OCI-M2 (cell line): Measurements from ENCODE around the gene SYDE2.
"Not testable (repeated sequence)": the region's sequence is repeated elsewhere in the genome, so short reads cannot be mapped to it uniquely, and the experiment has no call there.

Experiments used
- DNase-seq: peaks from one replicate; lab custom pipeline; 2025; ENCODE audit not compliant: unreplicated experiment; lab: John Stamatoyannopoulos, UW

SYDE2 gene

GRCh38 chr1:85219853-85220610, 19.2 kb upstream of the SYDE2 start:
- no peak for DNase-seq

GRCh38 chr1:85216697-85217096, 15.9 kb upstream of the SYDE2 start:
- DNase-seq = no peak

- no peak for DNase-seq
Measured at GRCh38 chr1:85214654-85215053, 13.8 kb upstream of the SYDE2 start.

GRCh38 chr1:85208488-85208887, 7.7 kb upstream of the SYDE2 start:
- no peak for DNase-seq

- no peak for DNase-seq
Measured at GRCh38 chr1:85203573-85204171, 2.9 kb upstream of the SYDE2 start.

GRCh38 chr1:85202864-85203255, 2.0 kb upstream of the SYDE2 start:
- no peak for DNase-seq

- DNase-seq = no peak
Measured at GRCh38 chr1:85202092-85202863, 1.5 kb upstream of the SYDE2 start.

GRCh38 chr1:85201340-85202091, 700 bp upstream of the SYDE2 start:
- DNase-seq = no peak

- no peak for DNase-seq
Measured at GRCh38 chr1:85199667-85200462, 951 bp downstream of the SYDE2 start.

- no peak for DNase-seq
Measured at GRCh38 chr1:85198864-85199263, 2.0 kb downstream of the SYDE2 start.

- DNase-seq = no peak
Measured at GRCh38 chr1:85196358-85196757, 4.5 kb downstream of the SYDE2 start.

GRCh38 chr1:85195703-85196102, 5.1 kb downstream of the SYDE2 start:
- DNase-seq = no peak

- DNase-seq = not testable (repeated sequence)
Measured at GRCh38 chr1:85192129-85192528, 8.7 kb downstream of the SYDE2 start.

GRCh38 chr1:85189120-85189519, 11.7 kb downstream of the SYDE2 start:
- DNase-seq = no peak

GRCh38 chr1:85188530-85188929, 12.3 kb downstream of the SYDE2 start:
- no peak for DNase-seq

- not testable (repeated sequence) for DNase-seq
Measured at GRCh38 chr1:85187021-85187420, 13.8 kb downstream of the SYDE2 start.

GRCh38 chr1:85184245-85184644, 16.6 kb downstream of the SYDE2 start:
- DNase-seq = no peak

GRCh38 chr1:85182700-85183099, 18.1 kb downstream of the SYDE2 start:
- DNase-seq = no peak

GRCh38 chr1:85180869-85181268, 19.9 kb downstream of the SYDE2 start:
- no peak for DNase-seq

- no peak for DNase-seq
Measured at GRCh38 chr1:85179522-85179921, 21.3 kb downstream of the SYDE2 start.

- no peak for DNase-seq
Measured at GRCh38 chr1:85178396-85178795, 22.4 kb downstream of the SYDE2 start.
